Stimulated activated CD4-positive, alpha-beta T cell treated with anti-CD3 and anti-CD28 coated beads, Interleukin-15, amount 100 ng/mL, for 24 hours (primary cell): ENCODE results near the gene NRIP1.
"Not testable (repeated sequence)": the region's sequence is repeated elsewhere in the genome, so short reads cannot be mapped to it uniquely, and the experiment has no call there.

Experiments used
- DNase-seq: peaks from one replicate; pipeline ENCODE4 v3.0.0-alpha.2; 2020

The NRIP1 gene

GRCh38 chr21:15036189-15036588, 28.6 kb downstream of the NRIP1 start:
- no peak for DNase-seq

- no peak for DNase-seq
These were observed 30.5 kb downstream of the NRIP1 start for GRCh38 chr21:15034126-15034853.

- no peak for DNase-seq
These were observed 32.9 kb downstream of the NRIP1 start for GRCh38 chr21:15031790-15032357.

GRCh38 chr21:15031362-15031761, 33.4 kb downstream of the NRIP1 start:
- DNase-seq: not testable (repeated sequence)

GRCh38 chr21:15030861-15031260, 33.9 kb downstream of the NRIP1 start:
- DNase-seq: not testable (repeated sequence)

GRCh38 chr21:15029077-15029476, 35.7 kb downstream of the NRIP1 start:
- no peak for DNase-seq

GRCh38 chr21:15028186-15028585, 36.6 kb downstream of the NRIP1 start:
- no peak for DNase-seq

- no peak for DNase-seq
These were observed 37.7 kb downstream of the NRIP1 start for GRCh38 chr21:15027056-15027455.

- no peak for DNase-seq
These were observed 38.4 kb downstream of the NRIP1 start for GRCh38 chr21:15026370-15026769.

GRCh38 chr21:15023776-15024175, 41.0 kb downstream of the NRIP1 start:
- DNase-seq: no peak

GRCh38 chr21:15022608-15023261, 42.1 kb downstream of the NRIP1 start:
- no peak for DNase-seq

- DNase-seq: no peak
These were observed 44.0 kb downstream of the NRIP1 start for GRCh38 chr21:15020797-15021196.

GRCh38 chr21:15018382-15018781, 46.4 kb downstream of the NRIP1 start:
- no peak for DNase-seq

GRCh38 chr21:15015622-15016471, 49.0 kb downstream of the NRIP1 start:
- no peak for DNase-seq

- DNase-seq: no peak
These were observed 50.6 kb downstream of the NRIP1 start for GRCh38 chr21:15014221-15014620.

- no peak for DNase-seq
These were observed 52.8 kb downstream of the NRIP1 start for GRCh38 chr21:15011967-15012366.

- no peak for DNase-seq
These were observed 54.2 kb downstream of the NRIP1 start for GRCh38 chr21:15010645-15011044.

- DNase-seq: no peak
These were observed 54.9 kb downstream of the NRIP1 start for GRCh38 chr21:15009837-15010363.

GRCh38 chr21:15007716-15008296, 57.0 kb downstream of the NRIP1 start:
- DNase-seq: no peak

- no peak for DNase-seq
These were observed 58.1 kb downstream of the NRIP1 start for GRCh38 chr21:15006594-15007230.

- DNase-seq: peak; percentile 5
These were observed 59.4 kb downstream of the NRIP1 start for GRCh38 chr21:15005391-15005790.

GRCh38 chr21:15004721-15005370, 60.0 kb downstream of the NRIP1 start:
- DNase-seq: no peak
